Measurements from ENCODE around the gene GPBP1L1.

GPBP1L1 gene

DNA sequence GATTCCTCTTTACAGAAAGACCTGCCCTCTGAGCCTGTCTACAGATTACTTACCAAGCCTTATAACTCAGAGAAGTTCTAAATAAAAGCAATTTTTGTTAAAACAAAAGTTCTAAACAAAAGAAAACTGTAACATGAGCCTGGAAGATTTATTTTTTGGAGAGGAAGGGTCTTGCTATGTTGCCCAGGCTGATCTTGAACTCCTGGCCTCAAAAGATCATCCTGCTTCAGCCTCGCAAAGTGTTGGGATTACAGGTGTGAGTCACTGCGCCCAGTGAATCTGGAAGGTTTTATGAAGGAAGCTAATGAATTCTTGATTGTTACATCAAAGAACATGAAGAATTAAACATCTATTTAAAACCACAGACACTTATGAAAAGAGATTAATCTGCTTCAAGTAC lies 27.1 kb downstream of the GPBP1L1 start:
- TF ChIP-seq, protein P1, sequence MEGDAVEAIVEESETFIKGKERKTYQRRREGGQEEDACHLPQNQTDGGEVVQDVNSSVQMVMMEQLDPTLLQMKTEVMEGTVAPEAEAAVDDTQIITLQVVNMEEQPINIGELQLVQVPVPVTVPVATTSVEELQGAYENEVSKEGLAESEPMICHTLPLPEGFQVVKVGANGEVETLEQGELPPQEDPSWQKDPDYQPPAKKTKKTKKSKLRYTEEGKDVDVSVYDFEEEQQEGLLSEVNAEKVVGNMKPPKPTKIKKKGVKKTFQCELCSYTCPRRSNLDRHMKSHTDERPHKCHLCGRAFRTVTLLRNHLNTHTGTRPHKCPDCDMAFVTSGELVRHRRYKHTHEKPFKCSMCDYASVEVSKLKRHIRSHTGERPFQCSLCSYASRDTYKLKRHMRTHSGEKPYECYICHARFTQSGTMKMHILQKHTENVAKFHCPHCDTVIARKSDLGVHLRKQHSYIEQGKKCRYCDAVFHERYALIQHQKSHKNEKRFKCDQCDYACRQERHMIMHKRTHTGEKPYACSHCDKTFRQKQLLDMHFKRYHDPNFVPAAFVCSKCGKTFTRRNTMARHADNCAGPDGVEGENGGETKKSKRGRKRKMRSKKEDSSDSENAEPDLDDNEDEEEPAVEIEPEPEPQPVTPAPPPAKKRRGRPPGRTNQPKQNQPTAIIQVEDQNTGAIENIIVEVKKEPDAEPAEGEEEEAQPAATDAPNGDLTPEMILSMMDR (IDR thresholded peaks at IDR 0.05; ENCODE audit: control extremely low read depth, extremely low read depth, low read depth, missing control alignments): no peak
- CTCF ChIA-PET: interaction anchor here (1.2 kb wide), 1 partner anchor 13 kb away, joined by 4 read pairs; no protein-coding TSS in a partner anchor
- DNase-seq (ENCODE audit: extremely low spot score): no peak
- POLR2A ChIA-PET: no interaction called here

DNA sequence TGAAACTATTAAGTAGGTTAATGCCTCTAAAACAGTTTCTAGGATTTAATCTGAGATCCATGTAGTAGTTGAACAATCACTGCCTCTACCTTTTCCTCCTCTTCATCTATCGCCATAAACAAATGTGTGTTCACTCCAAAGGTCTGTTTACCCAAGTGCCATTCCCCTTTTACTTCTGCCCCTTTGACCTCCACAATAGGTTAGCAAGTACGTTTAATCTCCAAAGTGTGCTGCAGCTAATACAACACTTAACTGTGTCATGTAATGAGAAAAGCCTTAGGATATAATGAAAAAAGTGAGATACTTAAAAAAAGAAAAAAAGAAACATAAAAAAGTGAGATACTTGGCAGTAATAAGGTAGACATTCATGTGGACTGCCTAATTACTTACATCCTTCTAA lies 28.2 kb downstream of the GPBP1L1 start:
- TF ChIP-seq, protein P1 (IDR thresholded peaks at IDR 0.05; ENCODE audit: control extremely low read depth, extremely low read depth, low read depth, missing control alignments): no peak
- ChIA-PET CTCF (interaction anchor here (0.9 kb wide), 1 partner anchor 13 kb away, joined by 3 read pairs; no protein-coding TSS in a partner anchor), POLR2A (no interaction called here)
- no peak for DNase-seq (ENCODE audit: extremely low spot score)

DNA sequence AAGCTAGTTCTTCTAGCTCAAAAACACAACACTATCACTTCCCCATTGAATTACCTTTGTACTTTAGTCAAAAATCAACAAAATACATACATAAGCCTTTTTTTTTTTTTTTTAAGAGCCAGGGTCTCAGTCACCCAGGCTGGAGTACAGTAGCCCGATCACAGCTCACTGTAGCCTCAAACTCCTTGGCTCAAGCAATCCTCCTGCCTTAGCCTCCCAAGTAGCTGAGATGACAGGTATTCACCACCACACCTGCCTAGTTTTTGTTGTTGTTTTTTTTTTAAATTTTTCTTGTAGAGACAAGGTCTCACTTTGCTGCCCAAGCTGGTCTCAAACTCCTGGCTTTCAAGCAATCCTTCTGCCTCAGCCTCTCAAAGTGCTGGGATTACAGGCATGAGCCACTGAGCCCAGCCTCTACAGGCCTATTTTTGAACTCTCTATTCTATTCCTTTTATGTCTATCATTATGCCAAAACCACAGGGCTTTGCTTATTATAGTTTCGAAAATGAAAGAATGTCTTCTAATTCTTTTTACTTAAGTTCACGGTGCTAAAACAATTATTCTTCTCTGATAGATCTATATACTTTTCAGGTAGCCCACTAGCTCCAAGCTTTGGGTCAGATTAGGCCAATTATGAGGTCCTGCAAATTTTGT lies 29.6 kb downstream of the GPBP1L1 start:
- TF ChIP-seq, protein P1 (IDR thresholded peaks at IDR 0.05; ENCODE audit: control extremely low read depth, extremely low read depth, low read depth, missing control alignments): no peak
- ChIA-PET POLR2A (interaction anchor here (0.6 kb wide), 1 partner anchor 12 kb away, joined by 3 read pairs; no protein-coding TSS in a partner anchor), CTCF (interaction anchor here (0.7 to 2.8 kb wide), 5 partner anchors 9 to 17 kb away, joined by 3 to 15 read pairs (median 3); no protein-coding TSS in a partner anchor)
- no peak for DNase-seq (ENCODE audit: extremely low spot score)

DNA sequence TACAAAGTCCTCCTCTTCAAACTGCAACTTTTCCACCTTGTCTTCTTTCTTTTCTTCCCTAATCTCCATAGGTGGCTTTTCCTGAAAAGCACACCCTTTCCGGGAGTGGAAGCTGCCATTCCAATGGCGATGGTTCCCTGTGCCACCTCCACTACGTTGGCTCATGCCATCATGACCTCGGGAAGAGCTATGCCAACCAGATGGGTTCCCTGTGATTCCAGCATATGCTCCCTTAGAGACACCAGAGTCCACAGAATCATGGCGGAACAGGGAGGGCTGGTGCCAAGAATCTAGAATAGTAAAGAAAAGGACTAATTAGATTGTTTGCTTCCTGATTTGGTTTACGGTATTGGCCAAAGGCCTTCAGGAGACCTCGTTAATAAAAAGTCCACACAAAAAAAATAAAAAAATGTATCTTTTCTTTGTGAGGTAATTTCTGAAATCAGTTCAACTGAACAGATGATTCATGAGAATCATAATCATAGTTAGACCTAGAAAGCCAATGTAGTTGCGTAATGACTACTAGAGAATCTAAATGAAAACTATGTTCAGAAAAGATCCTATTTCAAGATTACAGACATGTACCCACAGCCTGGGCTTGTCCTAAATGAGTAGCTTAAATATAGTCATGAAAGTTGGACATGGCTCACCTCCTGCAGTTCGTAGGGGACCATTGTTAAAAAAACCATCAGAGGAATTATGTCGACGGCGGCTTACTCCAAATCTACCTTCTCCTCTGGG lies 31.6 kb downstream of the GPBP1L1 start:
- no peak for DNase-seq (ENCODE audit: extremely low spot score)
- ChIA-PET CTCF (interaction anchor here (1.2 to 2.8 kb wide), 4 partner anchors 9 to 31 kb away, joined by 3 to 15 read pairs (median 6); partner anchors contain the start of gene GPBP1L1), POLR2A (no interaction called here)
- TF ChIP-seq, protein P1 (IDR thresholded peaks at IDR 0.05; ENCODE audit: control extremely low read depth, extremely low read depth, low read depth, missing control alignments): no peak

DNA sequence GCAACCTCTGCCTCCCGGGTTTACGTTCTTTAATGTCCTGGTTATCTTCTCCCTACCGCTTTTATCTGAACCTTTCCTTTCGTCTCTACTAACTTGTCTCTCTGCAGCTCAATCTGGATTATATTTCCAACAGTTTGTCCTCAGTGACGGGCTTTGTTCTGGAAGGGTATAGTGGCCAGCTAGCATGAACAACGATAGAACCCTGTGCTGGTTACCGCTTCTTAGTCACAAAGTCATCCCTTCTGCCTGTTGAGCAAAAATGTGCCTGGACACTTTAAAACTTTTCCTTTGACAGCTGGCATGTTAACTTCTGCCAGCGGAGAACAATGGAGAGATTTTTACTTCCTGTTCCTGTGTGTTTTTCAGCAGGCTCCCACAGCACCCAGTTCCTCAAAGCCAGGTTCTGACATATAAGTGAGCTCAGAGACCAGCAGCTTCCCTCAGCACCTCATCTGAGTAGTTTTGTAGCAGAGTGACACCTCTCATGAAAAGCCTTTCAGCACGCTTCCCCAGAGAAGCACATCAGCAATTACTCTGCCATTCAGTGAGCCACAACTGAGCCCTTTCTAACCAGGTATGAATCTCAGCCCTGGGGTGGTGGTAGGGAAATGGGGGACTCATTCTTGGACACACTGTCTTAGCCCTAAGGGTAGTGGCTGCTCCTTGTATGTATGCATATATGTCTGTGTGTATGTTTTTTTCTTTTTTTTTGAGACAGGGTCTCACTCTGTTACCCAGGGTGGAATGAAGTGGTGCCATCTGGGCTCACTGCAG lies 38.9 kb downstream of the GPBP1L1 start:
- TF ChIP-seq, protein P1 (IDR thresholded peaks at IDR 0.05; ENCODE audit: control extremely low read depth, extremely low read depth, low read depth, missing control alignments): no peak
- DNase-seq (ENCODE audit: extremely low spot score): no peak
- CTCF ChIA-PET: interaction anchor here (0.9 to 1.9 kb wide), 3 partner anchors 9 to 13 kb away, joined by 3 to 8 read pairs (median 4); no protein-coding TSS in a partner anchor
- POLR2A ChIA-PET: no interaction called here

DNA sequence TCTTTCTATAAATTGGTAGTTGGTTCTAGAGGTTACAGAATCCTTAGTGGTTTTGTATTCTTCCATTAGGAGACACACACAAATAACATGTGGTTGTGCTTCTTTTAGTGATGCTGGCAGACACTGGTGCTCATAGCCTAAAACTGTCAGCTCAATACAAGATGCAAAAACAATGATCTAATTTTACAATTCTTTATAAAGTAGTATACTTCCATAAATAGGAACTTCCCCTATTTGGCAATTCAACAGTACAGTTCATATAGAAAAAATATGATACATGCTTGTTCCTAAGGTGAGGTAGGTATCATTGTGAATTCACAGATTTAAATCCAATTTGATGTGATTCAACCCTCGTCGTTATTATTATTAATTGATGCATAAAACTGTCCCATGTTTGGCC lies 41.7 kb downstream of the GPBP1L1 start:
- TF ChIP-seq, protein P1 (IDR thresholded peaks at IDR 0.05; ENCODE audit: control extremely low read depth, extremely low read depth, low read depth, missing control alignments): no peak
- CTCF ChIA-PET: interaction anchor here (1.0 to 1.6 kb wide), 3 partner anchors 10 to 536 kb away, joined by 3 read pairs; no protein-coding TSS in a partner anchor
- POLR2A ChIA-PET: no interaction called here
- DNase-seq (ENCODE audit: extremely low spot score): no peak
